ENCODE data around the gene NFATC1. TPM values are rescaled to one million over a fixed set of nuclear protein-coding genes. Genes with fewer than 3 reads are reported as not detected.

Gene NFATC1
- total RNA-seq, 1 donor from 2014 or later: 16.6 TPM

GRCh38 chr18:79547413-79548076, 151.8 kb downstream of the NFATC1 start:
- no peak overlapping the region for H3K27ac ChIP-seq
- no peak for TF ChIP-seq CTCF (IDR thresholded peaks at IDR 0.05)
- no peaks in the 10 kb centered on the region for H3K9me3 ChIP-seq
- peaks cover 17% of the 10 kb centered on the region for H3K27me3 ChIP-seq
- peak; percentile 49 for DNase-seq
- H3K36me3 ChIP-seq: no peaks in the 10 kb centered on the region
- no peaks in the 10 kb centered on the region for H3K4me1 ChIP-seq
- intact Hi-C loops (cut with DNase I): no loop called here
- ATAC-seq: no peak
- H3K4me3 ChIP-seq: no peak overlapping the region

GRCh38 chr18:79548077-79548450, 152.3 kb downstream of the NFATC1 start:
- ATAC-seq: no peak

GRCh38 chr18:79548621-79548985, 152.9 kb downstream of the NFATC1 start:
- no peak overlapping the region for H3K4me3 ChIP-seq
- H3K27ac ChIP-seq: no peak overlapping the region
- intact Hi-C loops (cut with DNase I): no loop called here
- TF ChIP-seq CTCF (IDR thresholded peaks at IDR 0.05): no peak
- peak; percentile 53 for DNase-seq
- no peaks in the 10 kb centered on the region for H3K9me3 ChIP-seq
- H3K36me3 ChIP-seq: no peaks in the 10 kb centered on the region
- no peaks in the 10 kb centered on the region for H3K4me1 ChIP-seq
- no peak for ATAC-seq
- H3K27me3 ChIP-seq: peaks cover 17% of the 10 kb centered on the region

More at GRCh38 chr18:79548077-79548450, 152.3 kb downstream of the NFATC1 start:
- DNase-seq: peak; percentile 60
- Histone ChIP-seq H3K27me3 (peaks cover 17% of the 10 kb centered on the region), H3K9me3 (no peaks in the 10 kb centered on the region), H3K4me3 (no peak overlapping the region), H3K27ac (no peak overlapping the region), H3K4me1 (no peaks in the 10 kb centered on the region), H3K36me3 (no peaks in the 10 kb centered on the region)
- intact Hi-C loops (cut with DNase I): no loop called here
- TF ChIP-seq CTCF (IDR thresholded peaks at IDR 0.05): no peak

GRCh38 chr18:79548986-79549637, 153.4 kb downstream of the NFATC1 start:
- TF ChIP-seq CTCF (IDR thresholded peaks at IDR 0.05): no peak
- Histone ChIP-seq H3K4me3 (no peak overlapping the region), H3K27ac (no peak overlapping the region), H3K36me3 (no peaks in the 10 kb centered on the region), H3K9me3 (no peaks in the 10 kb centered on the region), H3K4me1 (no peaks in the 10 kb centered on the region), H3K27me3 (peaks cover 17% of the 10 kb centered on the region)
- ATAC-seq (no peak), DNase-seq (no peak)
- intact Hi-C loops (cut with DNase I): no loop called here

- no peaks in the 10 kb centered on the region for H3K4me1 ChIP-seq
- no peak overlapping the region for H3K27ac ChIP-seq
- no peaks in the 10 kb centered on the region for H3K36me3 ChIP-seq
- DNase-seq: no peak
- no peak for TF ChIP-seq CTCF (IDR thresholded peaks at IDR 0.05)
- H3K9me3 ChIP-seq: no peaks in the 10 kb centered on the region
- peaks cover 17% of the 10 kb centered on the region for H3K27me3 ChIP-seq
- ATAC-seq: no peak
- intact Hi-C loops (cut with DNase I): no loop called here
- H3K4me3 ChIP-seq: no peak overlapping the region
Observed at GRCh38 chr18:79549638-79550000, 153.9 kb downstream of the NFATC1 start.
